Activated T-helper 1 cell treated with anti-CD3 and anti-CD28 coated beads, Interleukin-2, amount 50 U/mL, for 16 hours (primary cell): ENCODE data around the gene COL6A1.

Experiments used
- DNase-seq, 2 donors: peaks; one replicate each; pipeline ENCODE4 v3.0.0-alpha.2; 2020; ENCODE audit warnings: low read depth in 1 of 2, low spot score in 1 of 2

Gene COL6A1

DNA sequence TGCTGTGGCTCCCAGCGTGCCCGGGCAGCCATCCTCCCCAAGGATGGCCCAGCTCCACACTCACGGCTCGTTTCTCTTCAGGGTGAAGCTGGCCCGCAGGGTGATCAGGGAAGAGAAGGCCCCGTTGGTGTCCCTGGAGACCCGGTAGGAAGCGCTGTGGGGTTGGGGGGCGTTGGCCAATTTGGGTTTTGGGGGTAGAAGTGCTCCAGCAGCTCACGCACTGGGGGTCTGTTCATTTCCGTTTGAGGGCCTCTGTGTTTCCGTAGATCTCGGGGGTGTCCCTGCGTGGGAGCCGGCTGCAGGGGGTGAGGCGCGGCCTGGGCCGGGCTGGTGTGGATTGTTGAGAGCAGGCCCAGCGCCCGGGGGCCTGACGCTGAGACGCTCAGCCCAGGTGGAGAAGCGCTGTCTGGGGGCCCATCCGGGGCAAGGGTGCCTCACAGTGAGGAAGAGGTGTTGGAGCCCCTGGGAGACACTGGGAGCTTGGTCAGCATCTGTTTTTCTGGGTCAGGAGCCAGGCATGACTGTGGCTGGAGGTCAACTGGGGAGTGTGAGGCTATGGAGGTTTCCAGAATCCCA is 12.6 kb downstream of the COL6A1 start:
- no peak for DNase-seq

DNA sequence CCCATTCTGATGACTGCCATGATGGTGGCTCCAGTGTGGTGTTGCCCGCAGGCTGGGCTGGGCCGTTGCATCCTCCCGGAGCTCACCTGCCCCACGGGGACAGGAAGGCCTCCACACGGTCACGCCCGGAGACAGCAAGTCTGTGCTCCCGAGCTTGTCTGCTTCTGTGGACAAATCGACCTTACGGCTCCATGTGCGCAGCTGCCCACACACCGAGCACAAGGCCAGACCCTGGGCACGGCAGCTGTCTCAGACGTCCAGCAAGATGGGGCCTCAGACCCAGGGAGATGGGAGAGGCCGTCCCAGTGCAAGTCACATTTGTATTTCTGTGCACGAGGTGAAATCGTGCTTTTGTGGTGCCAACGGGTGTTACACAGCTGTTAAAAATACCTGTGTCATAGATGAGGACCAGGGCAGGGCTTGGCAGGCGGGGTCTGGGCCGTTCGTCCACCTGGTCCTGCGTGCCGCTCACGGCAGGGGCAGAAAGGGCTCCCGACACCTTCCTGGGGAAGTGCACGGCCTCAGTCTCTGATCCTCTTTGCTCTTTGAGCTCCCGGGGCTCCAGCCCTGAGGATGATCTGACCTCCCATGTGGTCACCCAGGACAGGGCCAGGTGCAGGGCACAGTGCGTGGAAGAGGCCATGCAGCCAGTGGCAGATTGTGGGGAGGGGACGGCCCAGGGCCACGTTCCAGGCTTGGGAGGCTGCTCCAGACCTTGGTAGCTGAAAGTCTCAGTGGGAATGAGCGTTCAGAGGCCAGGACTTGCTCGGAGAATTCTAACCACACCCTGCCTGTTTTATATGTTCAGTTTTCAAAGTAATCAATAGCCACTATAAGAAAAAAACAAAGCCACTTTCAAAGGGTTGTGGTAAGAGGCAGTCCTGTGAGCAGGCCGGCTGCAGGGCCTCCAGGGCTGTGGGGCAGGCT is 13.5 kb downstream of the COL6A1 start:
- peak in 1 of 2 donors; percentile 2 for DNase-seq

DNA sequence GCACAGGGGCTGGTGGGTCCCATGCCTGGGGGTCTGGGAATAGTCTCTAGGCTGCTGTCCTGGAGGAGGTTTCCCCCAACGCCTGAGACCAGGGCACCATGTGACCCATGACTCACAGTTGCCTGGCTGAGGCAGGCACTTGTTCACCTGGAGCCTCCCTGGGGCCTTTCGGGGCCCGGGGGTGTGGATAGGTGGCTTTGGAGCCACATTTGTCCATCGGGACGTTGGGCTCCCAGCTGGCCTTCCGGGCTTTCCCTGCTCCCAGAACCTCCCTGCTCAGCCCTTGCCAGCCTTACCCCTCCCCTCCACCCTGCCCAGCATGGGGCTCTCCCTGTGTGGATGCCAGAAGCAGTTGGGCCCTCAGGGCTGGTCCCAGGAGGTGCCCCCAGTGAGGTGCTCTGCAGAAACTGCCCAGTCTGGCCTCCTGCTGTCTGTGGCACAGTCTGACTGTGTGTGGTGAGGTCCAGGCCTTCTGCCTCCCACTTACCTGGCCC is 14.2 kb downstream of the COL6A1 start:
- no peak for DNase-seq

- no peak for DNase-seq
Measured at GRCh38 chr21:45996311-45997204, 15.0 kb downstream of the COL6A1 start.

DNA sequence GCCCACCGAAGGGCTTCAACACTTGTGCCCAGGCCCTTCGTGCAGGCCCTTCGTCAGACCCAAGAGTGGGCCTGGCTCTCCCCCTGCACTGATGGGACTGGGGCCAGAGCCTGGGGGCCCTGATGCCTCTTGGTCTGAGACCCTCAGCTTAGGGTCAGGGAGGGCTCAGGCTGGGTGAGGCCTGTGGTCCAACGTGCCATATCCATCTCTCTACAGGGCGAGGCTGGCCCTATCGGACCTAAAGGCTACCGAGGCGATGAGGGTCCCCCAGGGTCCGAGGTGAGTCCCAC is 15.6 kb downstream of the COL6A1 start:
- no peak for DNase-seq

DNA sequence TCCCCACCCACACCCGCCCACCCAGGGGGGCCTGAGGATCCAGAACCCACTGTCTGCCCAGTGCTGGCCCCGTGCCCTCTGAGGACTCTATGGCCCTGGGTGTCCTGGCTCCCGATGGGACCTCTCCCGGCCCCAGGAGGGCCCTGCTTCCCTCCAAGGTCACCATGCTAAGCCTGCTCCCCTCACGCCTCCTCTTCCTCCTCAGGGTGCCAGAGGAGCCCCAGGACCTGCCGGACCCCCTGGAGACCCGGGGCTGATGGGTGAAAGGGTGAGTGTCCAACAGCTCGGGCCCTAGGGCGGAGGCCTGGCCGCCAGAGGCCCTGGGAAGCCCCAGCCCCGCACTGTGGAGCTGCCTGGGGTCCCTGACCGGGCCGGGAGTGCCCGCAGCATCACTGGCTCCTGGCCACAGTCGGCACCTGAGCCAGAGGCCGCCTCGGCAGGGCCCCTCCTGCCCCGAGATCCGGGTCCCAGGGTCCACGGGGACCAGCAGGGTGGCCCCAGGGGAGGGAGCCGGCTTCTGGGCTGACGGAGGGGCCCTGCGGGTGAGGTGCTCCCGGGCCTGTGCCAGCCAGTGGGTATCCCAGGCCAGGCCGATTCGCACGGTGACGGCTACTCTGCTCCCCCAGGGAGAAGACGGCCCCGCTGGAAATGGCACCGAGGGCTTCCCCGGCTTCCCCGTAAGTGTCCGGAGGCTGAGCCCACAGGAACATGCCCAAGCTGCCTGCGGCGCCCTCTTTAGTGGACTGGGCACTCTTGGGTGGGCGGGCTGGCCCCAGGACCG is 16.1 kb downstream of the COL6A1 start:
- peak in 1 of 2 donors; percentile 0 for DNase-seq

GRCh38 chr21:45998276-45998701 is 16.7 kb downstream of the COL6A1 start:
- no peak for DNase-seq

GRCh38 chr21:45998871-45999580 is 17.5 kb downstream of the COL6A1 start:
- DNase-seq, result no peak

DNA sequence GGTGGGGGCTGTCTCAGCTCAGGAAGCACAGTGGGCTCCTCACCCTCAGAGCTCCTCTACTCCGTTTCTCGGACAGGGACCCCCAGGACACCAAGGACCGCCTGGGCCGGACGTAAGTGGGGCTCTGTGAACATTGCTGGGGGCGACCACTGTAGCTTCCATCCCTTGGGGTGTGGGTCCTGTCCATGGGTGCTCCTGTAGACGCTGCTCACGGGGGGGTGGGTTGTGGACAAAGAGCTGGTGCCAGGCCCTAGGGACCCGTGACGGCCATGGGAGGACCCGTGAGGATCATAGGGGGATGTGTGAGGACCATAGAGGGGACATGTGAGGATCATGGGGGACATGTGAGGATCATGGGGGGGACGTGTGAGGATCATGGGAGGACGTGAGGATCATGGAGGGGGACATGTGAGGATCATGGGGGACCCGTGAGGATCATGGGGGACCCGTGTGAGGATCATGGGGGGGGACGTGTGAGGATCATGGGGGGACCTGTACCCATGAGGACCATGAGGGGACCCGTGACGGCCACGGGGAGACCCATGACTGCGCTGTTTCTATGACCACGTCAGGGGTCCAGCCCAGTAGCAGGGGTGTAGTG is 18.1 kb downstream of the COL6A1 start:
- no peak for DNase-seq

DNA sequence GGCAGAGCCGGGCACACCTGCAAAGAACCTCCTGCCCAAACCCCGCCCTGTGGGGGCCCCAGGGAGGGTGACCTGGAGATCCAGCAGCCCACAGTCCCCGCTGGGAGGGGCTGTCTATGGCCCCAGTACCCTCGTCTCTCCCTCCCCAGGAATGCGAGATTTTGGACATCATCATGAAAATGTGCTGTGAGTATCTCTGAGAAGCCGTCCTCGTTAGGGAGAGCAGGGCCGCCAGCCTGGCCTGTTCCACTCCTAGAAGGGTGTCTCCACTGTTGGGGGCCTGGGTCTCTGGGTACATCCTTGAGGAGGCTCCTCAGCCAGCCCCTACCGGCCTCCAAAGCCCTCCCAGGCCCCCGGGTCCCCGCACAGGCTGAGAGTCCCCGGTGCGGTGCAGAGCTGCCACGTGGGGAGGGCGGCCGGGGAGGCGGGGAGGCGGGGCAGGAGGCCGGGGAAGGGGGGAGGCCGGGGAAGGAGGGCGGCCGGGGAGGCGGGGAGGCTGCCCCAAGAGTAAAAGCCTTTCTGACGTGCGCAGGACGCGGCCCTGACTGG is 18.7 kb downstream of the COL6A1 start:
- no peak for DNase-seq

DNA sequence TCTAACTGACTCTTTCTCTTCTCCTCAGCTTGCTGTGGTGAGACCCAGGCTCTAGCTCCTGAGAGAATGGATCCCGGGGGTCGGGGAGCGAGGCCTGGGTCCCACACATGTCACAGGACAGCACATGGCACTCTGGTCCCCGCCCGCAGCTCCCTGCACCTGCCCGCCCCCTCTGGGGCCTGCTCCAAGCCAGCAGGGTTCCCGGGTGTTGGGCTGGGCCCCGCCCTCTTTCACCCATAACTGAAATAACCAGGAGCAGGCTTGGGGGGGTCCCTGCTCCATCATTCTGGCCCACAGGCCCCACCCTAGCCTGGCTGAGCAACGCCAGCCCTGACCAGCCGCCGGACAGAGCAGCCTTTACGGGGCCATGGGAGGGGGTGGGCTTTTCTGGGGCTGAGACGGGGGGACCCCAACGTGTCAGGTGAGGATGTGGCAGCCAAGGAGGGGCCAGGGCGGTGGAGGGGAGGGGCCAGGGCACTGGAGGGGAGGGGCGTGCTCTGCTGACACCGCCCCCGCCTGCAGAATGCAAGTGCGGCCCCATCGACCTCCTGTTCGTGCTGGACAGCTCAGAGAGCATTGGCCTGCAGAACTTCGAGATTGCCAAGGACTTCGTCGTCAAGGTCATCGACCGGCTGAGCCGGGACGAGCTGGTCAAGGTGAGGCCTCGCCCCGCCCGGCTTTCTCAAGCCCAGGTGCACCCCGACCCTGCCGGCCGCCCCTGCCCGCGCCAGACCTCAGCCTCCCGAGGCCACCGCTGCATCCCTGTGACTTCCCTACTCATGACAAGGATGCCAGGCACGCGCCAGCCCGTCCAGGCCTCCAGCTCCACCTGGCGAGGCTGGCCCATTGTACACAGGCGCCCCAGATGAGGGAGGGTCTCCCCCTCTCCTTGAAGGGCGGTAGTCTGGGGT is 19.4 kb downstream of the COL6A1 start:
- no peak for DNase-seq

DNA sequence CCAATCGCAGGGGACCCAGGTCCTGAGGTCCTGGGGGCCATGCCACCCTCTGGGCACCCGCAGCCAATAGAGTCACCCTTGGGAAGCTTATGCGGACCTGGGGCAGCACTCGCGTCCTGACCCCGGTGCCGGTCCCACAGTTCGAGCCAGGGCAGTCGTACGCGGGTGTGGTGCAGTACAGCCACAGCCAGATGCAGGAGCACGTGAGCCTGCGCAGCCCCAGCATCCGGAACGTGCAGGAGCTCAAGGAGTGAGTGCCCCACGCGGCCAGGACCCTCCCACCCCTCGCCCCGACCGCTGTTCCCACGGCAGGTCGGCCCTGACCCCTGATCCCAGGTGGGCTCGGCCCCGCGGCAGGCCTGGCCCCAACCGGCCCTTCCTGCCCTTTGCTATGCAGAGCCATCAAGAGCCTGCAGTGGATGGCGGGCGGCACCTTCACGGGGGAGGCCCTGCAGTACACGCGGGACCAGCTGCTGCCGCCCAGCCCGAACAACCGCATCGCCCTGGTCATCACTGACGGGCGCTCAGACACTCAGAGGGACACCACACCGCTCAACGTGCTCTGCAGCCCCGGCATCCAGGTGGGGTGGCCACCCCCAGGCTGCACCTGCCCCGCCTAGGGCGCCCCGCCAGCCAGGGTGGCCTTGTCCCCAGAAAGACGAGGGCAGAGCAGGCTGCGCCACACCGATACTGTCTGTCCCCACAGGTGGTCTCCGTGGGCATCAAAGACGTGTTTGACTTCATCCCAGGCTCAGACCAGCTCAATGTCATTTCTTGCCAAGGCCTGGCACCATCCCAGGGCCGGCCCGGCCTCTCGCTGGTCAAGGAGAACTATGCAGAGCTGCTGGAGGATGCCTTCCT is 20.5 kb downstream of the COL6A1 start:
- no peak for DNase-seq

DNA sequence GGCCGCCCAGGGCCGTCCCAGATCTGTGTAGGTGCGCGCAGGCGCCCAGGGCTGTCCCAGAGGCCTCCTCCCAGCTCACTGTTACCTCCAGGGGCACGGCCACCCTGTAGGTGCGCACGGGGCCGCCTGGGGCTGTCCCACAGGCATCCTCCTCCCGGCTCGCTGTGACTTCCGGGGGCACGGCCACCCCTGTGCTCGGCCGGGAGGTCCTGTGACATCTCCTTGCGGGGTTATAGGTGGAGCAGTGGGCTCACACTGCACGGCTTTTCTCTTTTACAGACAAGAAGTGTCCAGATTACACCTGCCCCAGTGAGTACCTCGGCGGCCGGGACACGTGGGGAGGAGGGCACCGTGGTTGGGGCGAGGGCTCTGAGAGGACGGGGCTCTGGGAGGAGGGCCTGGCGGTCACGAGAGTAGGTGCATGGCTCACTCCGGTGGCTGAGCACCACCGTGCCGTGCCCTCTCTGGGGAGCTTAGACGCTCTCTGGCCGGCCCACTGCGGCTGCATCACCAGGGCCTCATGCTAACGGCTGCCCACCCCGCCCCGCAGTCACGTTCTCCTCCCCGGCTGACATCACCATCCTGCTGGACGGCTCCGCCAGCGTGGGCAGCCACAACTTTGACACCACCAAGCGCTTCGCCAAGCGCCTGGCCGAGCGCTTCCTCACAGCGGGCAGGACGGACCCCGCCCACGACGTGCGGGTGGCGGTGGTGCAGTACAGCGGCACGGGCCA is 21.4 kb downstream of the COL6A1 start:
- no peak for DNase-seq

DNA sequence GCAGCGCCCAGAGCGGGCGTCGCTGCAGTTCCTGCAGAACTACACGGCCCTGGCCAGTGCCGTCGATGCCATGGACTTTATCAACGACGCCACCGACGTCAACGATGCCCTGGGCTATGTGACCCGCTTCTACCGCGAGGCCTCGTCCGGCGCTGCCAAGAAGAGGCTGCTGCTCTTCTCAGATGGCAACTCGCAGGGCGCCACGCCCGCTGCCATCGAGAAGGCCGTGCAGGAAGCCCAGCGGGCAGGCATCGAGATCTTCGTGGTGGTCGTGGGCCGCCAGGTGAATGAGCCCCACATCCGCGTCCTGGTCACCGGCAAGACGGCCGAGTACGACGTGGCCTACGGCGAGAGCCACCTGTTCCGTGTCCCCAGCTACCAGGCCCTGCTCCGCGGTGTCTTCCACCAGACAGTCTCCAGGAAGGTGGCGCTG is 22.0 kb downstream of the COL6A1 start:
- DNase-seq, result no peak

- DNase-seq, result no peak
Measured at GRCh38 chr21:46004168-46004861, 22.7 kb downstream of the COL6A1 start.

GRCh38 chr21:46005081-46005480 is 23.5 kb downstream of the COL6A1 start:
- no peak for DNase-seq
